HUES6 (cell line): Measurements from ENCODE around the gene FKBP5.

Source experiments
- H3K27ac ChIP-seq: 2 replicates; pipeline ENCODE4 v1.7.0; 2013; ENCODE audit warnings: low read depth, mild to moderate bottlenecking, low read length, inconsistent platforms
- H3K27me3 ChIP-seq: 2 replicates; pipeline ENCODE4 v1.6.1; 2013; ENCODE audit warnings: low read length; ENCODE audit not compliant: control insufficient read depth, insufficient read depth
- H3K36me3 ChIP-seq: 2 replicates; pipeline ENCODE4 v1.6.1; 2013; ENCODE audit warnings: low read length; ENCODE audit not compliant: control insufficient read depth, insufficient read depth
- H3K4me1 ChIP-seq: 2 replicates; pipeline ENCODE4 v1.6.1; 2013; ENCODE audit warnings: low read length; ENCODE audit not compliant: control insufficient read depth, insufficient read depth
- H3K4me3 ChIP-seq: 2 replicates; pipeline ENCODE4 v1.5.1; 2013; ENCODE audit warnings: low read depth, low read length
- H3K9ac ChIP-seq: one replicate; pipeline ENCODE4 v1.6.1; 2013; ENCODE audit warnings: mild to moderate bottlenecking, low read length
- H3K9me3 ChIP-seq: 2 replicates; pipeline ENCODE4 v1.6.1; 2013; ENCODE audit warnings: low read depth, low read length; ENCODE audit not compliant: control insufficient read depth, insufficient read depth

FKBP5 gene

GRCh38 chr6:35722121-35722761 lies 33.5 kb upstream of the FKBP5 start:
- no peaks in the 10 kb centered on the region for H3K36me3 ChIP-seq
- no peak overlapping the region for H3K4me3 ChIP-seq
- H3K27ac ChIP-seq: no peak overlapping the region
- H3K27me3 ChIP-seq: peaks cover 10% of the 10 kb centered on the region; the same call in 1 of the 2 replicates
- H3K4me1 ChIP-seq: peaks cover 71% of the 10 kb centered on the region
- no peak overlapping the region for H3K9ac ChIP-seq
- H3K9me3 ChIP-seq: no peaks in the 10 kb centered on the region

DNA sequence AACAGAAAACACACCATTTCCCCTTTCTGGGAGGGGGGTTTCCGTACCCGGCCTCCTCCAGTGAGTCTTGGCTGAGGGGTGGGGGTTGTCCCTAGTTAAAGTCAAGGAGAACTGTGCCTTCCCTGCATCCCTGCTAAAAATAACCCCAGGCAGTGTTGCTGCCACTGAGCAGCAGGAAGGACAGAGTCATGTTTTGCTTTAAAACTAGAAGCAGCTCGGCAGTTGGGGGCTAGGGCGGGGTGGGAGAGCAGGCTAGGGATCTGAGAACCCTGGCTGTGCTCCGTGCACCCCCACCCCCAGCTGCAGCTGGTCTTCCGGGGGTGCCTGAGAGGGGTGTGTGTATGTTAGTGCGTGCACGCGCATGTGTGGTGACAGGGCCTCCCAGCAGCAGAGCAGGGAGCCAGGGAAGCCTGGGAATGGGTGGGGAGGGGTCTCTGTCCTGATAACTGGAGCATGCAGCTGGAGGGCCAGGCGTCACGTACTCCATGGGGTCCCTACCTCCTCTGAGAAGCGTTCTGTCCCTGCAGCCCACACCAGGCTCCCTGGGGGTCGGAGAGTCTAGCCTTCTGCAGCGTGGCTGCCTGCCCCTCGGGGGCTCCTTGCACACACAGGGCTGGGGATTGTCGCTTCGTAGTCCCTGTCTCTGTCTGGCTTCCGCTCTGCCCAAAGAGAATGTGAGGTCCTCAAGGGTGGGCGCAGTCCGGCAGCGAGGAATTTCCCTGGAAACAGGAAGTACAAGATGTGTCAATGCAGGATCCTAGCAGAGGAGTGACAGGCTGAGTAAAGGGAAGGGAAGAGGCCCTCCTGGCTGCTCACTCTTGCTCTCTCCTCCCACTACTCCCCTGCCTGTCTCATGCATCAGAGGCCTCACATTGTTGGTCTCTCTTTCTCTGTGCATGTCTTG lies 31.4 kb upstream of the FKBP5 start:
- Histone ChIP-seq H3K27ac (no peak overlapping the region; the same call in 1 of the 2 replicates), H3K36me3 (no peaks in the 10 kb centered on the region), H3K9ac (peak overlapping the region; percentile 12), H3K9me3 (no peaks in the 10 kb centered on the region), H3K4me1 (peaks cover 58% of the 10 kb centered on the region), H3K4me3 (peak overlapping the region; percentile 36), H3K27me3 (no peaks in the 10 kb centered on the region)

- Histone ChIP-seq H3K27me3 (no peaks in the 10 kb centered on the region), H3K4me1 (peaks cover 54% of the 10 kb centered on the region), H3K9ac (no peak overlapping the region), H3K27ac (no peak overlapping the region), H3K4me3 (no peak overlapping the region; the same call in 1 of the 2 replicates), H3K36me3 (no peaks in the 10 kb centered on the region), H3K9me3 (no peaks in the 10 kb centered on the region)
Measured at GRCh38 chr6:35719404-35719829, 30.7 kb upstream of the FKBP5 start.

DNA sequence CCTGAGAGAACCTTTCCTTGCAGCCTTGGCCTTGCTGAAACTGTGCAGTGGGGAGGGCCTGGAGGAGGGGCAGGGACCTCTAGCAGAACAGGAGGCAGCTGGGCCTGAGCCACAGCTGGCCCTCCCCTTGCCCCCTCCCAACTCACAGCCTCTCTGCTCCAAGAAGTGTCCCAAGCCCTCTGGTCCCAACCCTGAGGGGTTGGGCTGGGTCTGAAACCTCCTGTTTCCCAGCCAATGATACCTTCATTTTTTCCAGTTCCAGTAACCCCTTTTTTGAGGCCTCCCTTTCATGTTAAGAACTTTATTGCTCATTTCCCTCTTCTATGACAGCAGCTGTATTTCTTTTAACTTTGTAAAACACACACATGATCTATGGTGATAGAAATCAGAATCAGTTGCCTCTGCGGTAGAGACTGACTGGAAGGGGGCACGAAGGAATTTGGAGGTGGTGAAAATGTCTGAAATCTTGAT lies 30.2 kb upstream of the FKBP5 start:
- Histone ChIP-seq H3K27me3 (no peaks in the 10 kb centered on the region), H3K4me1 (peaks cover 49% of the 10 kb centered on the region), H3K9me3 (no peaks in the 10 kb centered on the region), H3K4me3 (no peak overlapping the region), H3K36me3 (no peaks in the 10 kb centered on the region), H3K9ac (no peak overlapping the region), H3K27ac (no peak overlapping the region; the same call in 1 of the 2 replicates)

DNA sequence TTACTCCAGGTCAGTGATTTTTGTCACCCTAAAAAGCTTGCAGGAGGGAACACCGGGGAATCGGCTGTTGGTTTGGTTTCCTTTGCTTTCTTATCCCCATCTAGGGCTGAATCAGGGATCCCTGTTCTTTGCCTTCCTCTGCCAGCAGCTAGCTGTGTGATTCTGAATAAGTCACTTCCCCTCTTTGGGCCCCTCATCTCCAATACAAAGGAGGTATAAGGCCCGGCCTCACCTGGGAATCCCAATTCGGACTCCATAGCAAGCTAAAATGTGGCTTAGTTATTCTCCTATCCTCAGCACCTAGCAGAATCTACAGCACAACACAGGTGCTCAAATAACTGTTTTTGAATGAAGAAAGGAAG lies 29.6 kb upstream of the FKBP5 start:
- Histone ChIP-seq H3K27ac (no peak overlapping the region; the same call in 1 of the 2 replicates), H3K27me3 (no peaks in the 10 kb centered on the region), H3K4me1 (peaks cover 45% of the 10 kb centered on the region), H3K9me3 (no peaks in the 10 kb centered on the region), H3K4me3 (no peak overlapping the region), H3K9ac (no peak overlapping the region), H3K36me3 (no peaks in the 10 kb centered on the region)

- H3K4me3 ChIP-seq: no peak overlapping the region
- H3K36me3 ChIP-seq: no peaks in the 10 kb centered on the region
- no peaks in the 10 kb centered on the region for H3K9me3 ChIP-seq
- H3K27me3 ChIP-seq: no peaks in the 10 kb centered on the region
- no peak overlapping the region for H3K9ac ChIP-seq
- H3K27ac ChIP-seq: no peak overlapping the region
- peaks cover 45% of the 10 kb centered on the region for H3K4me1 ChIP-seq
Measured at GRCh38 chr6:35717449-35718374, 29.0 kb upstream of the FKBP5 start.

- Histone ChIP-seq H3K4me1 (peaks cover 45% of the 10 kb centered on the region), H3K27ac (no peak overlapping the region)
Measured at GRCh38 chr6:35716798-35717197, 28.1 kb upstream of the FKBP5 start.

GRCh38 chr6:35713006-35713767 lies 24.5 kb upstream of the FKBP5 start:
- Histone ChIP-seq H3K27ac (no peak overlapping the region), H3K36me3 (no peaks in the 10 kb centered on the region), H3K9ac (no peak overlapping the region), H3K9me3 (no peaks in the 10 kb centered on the region), H3K4me1 (peaks cover 18% of the 10 kb centered on the region), H3K27me3 (no peaks in the 10 kb centered on the region), H3K4me3 (no peak overlapping the region)

More at GRCh38 chr6:35716798-35717197, 28.1 kb upstream of the FKBP5 start:
- H3K9me3 ChIP-seq: no peaks in the 10 kb centered on the region
- H3K27me3 ChIP-seq: no peaks in the 10 kb centered on the region
- H3K36me3 ChIP-seq: no peaks in the 10 kb centered on the region
- no peak overlapping the region for H3K9ac ChIP-seq
- H3K4me3 ChIP-seq: no peak overlapping the region

DNA sequence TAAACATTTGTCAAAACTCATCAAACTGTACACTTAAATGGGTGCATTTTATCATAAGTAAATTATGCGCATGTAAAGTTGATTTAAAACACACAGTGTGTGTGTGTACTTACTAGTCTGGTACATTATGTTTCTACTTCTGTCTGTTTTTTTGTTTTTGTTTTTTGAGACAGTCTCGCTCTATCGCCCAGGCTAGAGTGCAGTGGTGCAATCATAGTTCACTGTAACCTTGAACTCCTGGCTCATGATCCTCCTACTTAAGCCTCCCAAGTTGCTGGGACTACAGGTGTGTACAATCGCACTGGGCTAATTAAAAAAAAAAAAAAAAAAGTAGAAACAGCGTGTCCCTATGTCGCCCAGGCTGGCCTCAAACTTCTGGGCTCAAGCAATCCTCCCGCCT lies 23.0 kb upstream of the FKBP5 start:
- no peak overlapping the region for H3K9ac ChIP-seq
- H3K27me3 ChIP-seq: no peaks in the 10 kb centered on the region
- H3K36me3 ChIP-seq: no peaks in the 10 kb centered on the region
- H3K9me3 ChIP-seq: no peaks in the 10 kb centered on the region
- no peak overlapping the region for H3K27ac ChIP-seq
- no peak overlapping the region for H3K4me3 ChIP-seq
- peaks cover 4% of the 10 kb centered on the region; the same call in 1 of the 2 replicates for H3K4me1 ChIP-seq

- Histone ChIP-seq H3K9me3 (no peaks in the 10 kb centered on the region), H3K36me3 (no peaks in the 10 kb centered on the region), H3K4me3 (no peak overlapping the region), H3K4me1 (no peaks in the 10 kb centered on the region; the same call in 1 of the 2 replicates), H3K9ac (no peak overlapping the region), H3K27ac (no peak overlapping the region), H3K27me3 (no peaks in the 10 kb centered on the region)
Measured at GRCh38 chr6:35710241-35710847, 21.6 kb upstream of the FKBP5 start.
